GM20000 (cell line): ENCODE results near the gene ACSL5.
"Not testable (repeated sequence)": the region's sequence is repeated elsewhere in the genome, so short reads cannot be mapped to it uniquely, and the experiment has no call there.

ENCODE experiments used
- DNase-seq: peaks from one replicate; pipeline ENCODE4 v3.0.0; 2012; ENCODE audit warnings: low spot score
- TF ChIP-seq, protein P1 (sequence below): IDR thresholded peaks from 2 replicates; pipeline ENCODE4 v1.5.1; 2012; ENCODE audit warnings: mild to moderate bottlenecking, control low read depth; ENCODE audit errors: extremely low read depth, missing control alignments

ACSL5 gene

DNA sequence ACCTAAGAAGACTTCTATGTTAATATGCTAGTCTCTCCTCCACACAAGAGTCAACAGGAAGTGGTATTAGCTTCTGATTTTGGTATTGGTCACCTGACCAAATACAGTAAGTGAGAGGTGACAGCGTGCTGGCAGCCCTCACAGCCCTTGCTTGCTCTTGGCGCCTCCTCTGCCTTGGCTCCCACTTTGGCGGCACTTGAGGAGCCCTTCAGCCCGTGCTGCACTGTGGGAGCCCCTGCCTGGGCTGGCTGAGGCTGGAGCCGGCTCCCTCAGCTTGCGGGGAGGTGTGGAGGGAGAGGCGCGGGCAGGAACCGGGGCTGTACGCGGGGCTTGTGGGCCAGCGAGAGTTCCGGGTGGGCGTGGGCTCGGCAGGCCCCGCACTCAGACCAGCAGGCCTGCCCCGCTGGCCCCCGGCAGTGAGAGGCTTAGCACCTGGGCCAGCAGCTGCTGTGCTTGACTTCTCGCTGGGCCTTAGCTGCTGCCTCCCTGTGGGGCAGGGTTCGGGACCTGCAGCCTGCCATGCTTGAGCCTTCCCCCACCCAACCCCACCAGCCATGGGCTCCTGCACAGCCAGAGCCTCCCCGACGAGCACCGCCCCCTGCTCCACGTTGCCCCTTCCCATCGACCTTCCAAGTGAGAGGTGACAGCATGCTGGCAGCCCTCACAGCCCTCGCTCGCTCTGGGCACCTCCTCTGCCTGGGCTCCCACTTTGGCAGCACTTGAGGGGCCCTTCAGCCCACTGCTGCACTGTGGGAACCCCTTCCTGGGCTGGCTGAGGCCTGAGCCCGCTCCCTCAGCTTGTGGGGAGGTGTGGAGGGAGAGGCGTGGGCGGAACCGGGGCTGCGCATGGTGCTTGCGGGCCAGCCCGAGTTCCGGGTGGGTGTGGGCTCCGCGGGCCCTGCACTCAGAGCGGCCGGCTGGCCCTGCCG is 4.2 kb upstream of the ACSL5 start:
- TF ChIP-seq, protein P1, sequence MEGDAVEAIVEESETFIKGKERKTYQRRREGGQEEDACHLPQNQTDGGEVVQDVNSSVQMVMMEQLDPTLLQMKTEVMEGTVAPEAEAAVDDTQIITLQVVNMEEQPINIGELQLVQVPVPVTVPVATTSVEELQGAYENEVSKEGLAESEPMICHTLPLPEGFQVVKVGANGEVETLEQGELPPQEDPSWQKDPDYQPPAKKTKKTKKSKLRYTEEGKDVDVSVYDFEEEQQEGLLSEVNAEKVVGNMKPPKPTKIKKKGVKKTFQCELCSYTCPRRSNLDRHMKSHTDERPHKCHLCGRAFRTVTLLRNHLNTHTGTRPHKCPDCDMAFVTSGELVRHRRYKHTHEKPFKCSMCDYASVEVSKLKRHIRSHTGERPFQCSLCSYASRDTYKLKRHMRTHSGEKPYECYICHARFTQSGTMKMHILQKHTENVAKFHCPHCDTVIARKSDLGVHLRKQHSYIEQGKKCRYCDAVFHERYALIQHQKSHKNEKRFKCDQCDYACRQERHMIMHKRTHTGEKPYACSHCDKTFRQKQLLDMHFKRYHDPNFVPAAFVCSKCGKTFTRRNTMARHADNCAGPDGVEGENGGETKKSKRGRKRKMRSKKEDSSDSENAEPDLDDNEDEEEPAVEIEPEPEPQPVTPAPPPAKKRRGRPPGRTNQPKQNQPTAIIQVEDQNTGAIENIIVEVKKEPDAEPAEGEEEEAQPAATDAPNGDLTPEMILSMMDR, result no peak
- no peak for DNase-seq

DNA sequence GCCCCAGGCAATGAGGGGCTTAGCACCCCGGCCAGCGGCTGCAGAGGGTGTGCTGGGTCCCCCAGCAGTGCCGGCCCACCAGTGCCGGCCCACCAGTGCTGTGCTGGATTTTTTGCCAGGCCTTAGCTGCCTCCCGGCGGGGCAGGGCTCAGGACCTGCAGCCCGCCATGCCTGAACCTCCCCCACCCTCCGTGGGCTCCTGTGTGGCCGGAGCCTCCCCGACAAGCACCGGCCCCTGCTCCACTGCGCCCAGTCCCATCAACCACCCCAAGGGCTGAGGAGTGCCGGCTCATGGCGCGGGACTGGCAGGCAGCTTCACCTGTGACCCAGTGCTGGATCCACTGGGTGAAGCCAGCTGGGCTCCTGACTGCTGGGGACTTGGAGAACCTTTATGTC is 3.5 kb upstream of the ACSL5 start:
- DNase-seq, result no peak

DNA sequence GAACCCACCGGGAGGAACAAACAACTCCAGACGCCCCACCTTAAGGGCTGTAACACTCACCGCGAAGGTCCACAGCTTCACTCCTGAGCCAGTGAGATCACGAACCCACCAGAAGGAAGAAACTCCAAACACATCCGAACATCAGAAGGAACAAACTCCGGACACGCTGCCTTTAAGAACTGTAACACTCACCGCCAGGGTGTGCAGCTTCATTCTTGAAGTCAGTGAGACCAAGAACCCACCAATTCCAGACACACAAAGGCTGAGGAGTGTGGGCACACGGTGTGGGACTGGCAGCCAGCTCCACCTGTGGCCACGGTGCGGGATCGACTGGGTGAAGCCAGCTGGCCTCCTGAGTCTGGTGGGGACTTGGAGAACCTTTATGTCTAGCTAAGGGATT is 2.6 kb upstream of the ACSL5 start:
- not testable (repeated sequence) for DNase-seq

More for the DNA sequence above, 3.5 kb upstream of the ACSL5 start:
- TF ChIP-seq, protein P1, result no peak

DNA sequence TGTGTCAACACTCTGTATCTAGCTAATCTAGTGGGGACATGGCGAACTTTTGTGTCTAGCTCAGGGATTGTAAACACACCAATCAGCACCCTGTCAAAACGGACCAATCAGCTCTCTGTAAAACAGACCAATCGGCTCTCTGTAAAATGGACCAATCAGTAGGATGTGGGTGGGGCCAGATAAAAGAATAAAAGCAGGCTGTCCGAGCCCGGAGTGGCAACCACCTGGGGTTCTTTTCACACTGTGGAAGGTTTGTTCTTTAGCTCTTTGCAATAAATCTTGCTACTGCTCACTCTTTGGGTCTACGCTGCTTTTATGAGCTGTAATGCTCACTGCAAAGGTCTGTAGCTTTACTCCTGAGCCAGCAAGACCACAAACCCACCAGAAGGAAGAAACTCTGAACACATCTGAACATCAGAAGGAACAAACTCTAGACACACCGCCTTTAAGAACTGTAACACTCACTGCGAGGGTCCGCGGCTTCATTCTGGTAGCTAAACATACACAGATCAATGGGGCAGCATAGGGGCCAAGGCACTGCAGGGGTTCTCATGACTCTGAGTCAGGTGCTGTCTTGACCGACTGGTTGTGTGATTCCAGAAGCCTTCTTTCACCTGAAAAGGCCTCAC is 1.6 kb upstream of the ACSL5 start:
- not testable (repeated sequence) for DNase-seq

DNA sequence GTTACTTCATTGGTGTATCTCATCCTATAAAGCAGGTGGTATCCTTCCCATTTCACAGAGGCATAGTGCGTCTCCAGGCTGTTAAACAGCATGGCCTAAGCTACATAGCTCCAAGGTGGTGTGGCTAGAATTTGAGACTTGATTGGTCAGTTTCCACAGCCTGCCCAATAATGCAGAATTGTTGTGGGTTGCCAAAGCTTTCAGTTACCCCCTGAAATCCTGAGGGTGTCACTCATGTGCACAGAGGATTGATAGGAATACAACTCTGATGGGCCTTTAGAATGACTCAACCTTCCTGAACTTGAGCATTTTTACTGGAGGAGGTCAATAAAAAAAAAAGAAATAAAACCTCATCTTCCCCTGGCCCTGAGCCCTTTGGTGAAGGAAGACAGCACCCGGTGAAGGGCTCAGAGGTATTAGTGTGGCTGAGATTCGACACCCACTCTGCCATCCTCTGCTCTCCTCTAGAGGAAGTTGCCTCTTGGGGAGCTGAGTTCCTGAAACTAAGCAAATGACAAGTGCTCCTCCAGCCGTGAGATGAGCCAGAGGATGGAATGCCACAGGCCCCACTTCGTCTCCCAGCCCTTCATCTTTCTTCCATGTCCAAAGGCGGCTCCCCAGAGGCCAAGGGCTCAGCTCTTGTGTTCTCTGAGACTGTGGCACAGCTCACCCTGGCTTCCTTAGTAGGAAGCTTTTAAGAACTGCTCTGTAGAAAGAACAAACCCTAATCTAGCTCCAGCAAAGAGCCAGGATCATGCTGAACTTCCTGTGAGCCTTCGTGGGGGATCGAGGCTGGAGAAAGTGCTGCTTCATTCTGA is 1.0 kb downstream of the ACSL5 start:
- TF ChIP-seq, protein P1, result no peak
- DNase-seq, result peak; percentile 68

DNA sequence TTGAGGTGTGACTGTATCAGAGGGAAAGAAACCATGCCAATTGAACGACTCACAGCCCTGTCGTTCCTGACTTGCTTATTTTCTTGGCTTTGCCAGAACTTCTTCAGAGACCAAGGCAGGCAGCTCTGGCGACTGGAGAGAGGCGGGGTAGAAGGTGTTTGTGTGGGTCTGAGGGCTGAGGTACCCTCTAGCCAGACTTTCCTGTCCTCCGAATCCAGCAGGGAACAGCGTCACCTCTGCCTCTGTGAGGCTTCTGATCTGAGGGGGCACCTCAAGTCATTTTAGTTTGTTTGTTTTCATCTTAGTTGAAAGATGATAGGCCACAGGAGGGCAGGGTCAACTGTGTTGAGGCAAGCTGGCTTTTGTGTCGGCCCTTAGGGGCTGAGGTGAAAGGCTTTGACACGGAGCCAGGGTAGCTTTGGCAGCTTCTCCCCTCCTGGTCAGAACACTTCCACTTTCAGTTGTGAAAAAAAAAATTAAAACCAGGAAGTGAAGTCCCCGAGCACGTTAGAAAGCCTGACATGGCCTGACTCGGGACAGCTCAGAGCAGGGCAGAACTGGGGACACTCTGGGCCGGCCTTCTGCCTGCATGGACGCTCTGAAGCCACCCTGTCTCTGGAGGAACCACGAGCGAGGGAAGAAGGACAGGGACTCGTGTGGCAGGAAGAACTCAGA is 1.9 kb downstream of the ACSL5 start:
- TF ChIP-seq, protein P1, result no peak
- DNase-seq, result peak; percentile 86

DNA sequence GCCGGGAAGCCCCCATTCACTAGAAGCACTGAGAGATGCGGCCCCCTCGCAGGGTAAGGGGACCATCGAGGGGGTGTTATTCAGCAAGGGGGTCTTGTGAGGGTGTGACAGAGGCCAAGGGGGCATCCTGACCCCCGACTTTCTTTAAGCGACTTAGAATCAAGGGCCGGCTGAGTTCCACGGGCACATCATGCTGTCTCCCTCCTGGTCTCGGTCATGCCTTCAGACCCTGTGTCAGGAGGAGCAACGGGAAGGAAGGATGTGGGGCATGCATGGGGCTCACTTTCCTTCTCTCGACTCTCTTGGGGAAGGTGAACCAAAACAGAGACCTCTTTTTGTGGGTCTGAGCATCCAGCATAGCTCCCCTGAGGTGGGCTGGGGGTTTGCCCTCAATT is 2.5 kb downstream of the ACSL5 start:
- TF ChIP-seq, protein P1, result no peak
- DNase-seq, result peak; percentile 27

DNA sequence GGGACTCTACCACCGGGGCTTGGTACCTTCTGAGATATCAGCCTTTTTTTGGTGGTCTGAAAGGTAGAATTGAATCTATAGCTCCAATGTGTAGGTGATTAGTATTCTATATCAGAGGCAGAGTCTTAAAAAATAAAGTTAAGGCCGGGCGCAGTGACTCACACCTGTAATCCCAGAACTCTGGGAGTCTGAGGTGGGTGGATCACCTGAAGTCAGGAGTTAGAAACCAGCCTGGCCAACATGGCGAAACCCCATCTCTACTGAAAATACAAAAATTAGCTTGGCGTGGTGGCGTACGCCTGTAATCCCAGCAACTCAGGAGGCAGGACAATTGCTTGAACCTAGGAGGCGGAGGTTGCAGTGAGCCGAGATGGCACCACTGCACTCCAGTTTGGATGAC is 3.2 kb downstream of the ACSL5 start:
- not testable (repeated sequence) for DNase-seq
